Stimulated activated CD4-positive, alpha-beta T cell treated with anti-CD3 and anti-CD28 coated beads, Interleukin-4, amount 100 ng/mL, for 1 hour (primary cell): ENCODE data around the gene DEUP1.
"Not testable (repeated sequence)": the region's sequence is repeated elsewhere in the genome, so short reads cannot be mapped to it uniquely, and the experiment has no call there.

Source experiments
- DNase-seq: peaks from one replicate; pipeline ENCODE4 v3.0.0-alpha.2; 2020

Gene DEUP1

DNA sequence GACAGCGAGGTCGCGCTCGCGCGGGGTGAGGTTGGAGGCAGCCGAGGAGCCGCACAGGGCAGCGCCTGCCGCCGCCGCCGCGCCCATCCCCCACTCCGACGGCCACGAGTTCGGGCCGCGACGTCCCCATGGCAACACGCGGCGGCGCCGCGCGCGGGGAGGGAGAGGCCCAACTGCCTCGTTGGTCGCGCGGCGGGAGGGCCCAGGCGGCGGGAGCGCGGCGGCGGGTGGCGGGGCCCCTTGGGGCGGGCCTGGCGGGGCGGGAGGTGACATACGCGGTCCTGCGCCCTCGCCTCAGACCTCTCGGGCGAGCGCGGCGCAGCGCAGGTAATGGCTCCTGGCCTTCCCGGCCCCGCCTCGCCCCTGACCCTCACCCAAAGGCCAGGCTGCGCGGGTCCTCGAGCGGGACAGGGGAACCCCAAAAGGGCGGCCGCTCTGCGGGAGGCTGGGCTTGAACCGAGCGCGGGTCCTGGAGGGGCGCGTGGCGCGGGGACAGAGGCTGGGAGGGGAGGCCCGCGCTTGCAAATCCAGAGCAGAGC, at the start of gene DEUP1:
Gene DEUP1, plus strand, starts transcription at position 297 of the 539 bp plus-strand sequence. CDS start 1,518 bp downstream, outside the sequence.
- DNase-seq = peak; percentile 4

DNA sequence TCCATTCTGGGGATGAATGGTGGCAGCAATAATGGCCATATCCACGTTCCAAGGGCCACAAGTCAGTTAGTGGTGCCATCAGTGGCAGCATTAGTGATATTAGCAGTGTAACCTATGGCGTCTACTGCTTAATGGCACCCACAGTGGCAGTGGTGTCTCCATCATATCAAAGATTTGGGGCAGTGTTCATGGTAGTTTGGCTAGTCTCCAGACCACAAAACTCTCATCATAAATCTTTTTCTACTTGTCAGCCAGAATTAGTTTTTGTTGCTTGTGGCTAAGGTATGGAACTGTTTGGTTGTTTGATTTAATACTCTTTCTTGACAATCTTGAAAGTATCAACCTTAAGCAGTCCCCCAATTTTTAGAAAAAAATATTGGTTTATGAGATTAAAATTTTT, 45.1 kb upstream of the DEUP1 start:
- DNase-seq = no peak

DNA sequence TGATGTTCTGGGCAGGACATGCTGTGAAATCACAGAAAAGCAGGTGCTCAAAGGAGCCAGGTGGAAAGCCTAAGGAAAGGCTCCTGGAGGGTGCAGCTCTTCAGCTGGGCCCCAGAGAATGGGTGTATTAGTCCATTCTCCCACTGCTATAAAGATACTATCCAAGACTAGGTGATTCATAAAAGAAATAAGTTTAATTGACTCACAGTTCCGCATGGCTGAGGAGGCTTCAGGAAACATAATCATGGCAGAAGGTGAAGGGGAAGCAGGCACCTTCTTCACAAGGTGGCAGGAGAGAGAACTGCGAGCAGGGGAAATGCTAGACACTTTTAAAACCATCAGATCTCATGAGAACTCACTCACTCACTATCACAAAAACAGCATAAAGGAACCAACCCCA, 43.1 kb upstream of the DEUP1 start:
- DNase-seq = no peak

GRCh38 chr11:93288079-93288478, 42.5 kb upstream of the DEUP1 start:
- no peak for DNase-seq

GRCh38 chr11:93288767-93289166, 41.8 kb upstream of the DEUP1 start:
- no peak for DNase-seq

DNA sequence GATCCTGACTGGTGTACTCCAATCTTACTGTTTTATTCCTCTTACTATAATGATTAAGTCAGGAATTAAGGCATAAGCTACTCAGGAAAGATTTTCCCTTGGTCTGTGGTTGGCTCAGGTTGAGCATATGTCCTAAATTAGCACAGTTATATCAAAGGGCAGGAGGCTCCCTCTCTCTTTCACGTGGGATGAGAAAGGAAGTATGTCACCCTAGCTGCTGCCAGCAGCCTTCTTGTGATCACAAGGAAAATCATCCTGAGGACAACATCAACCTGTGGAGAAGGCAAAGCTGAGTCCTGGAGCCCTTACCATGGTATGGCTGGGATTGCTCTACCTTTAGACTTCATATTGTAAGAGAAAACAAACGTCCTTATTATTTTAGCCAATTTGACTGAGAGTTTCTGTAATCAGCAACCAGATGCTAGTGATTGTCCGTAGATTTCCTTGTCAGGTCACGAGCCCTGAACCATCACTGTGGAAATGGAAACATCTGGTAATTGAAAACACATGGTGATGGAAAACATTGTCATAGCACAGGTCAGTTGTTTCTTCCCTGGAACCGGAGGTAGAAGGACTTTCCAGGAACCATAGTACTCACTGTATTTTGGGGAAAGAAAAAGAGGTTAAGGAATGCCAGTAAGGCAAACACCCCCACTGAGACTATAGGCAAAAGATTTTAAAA, 40.6 kb upstream of the DEUP1 start:
- no peak for DNase-seq

- no peak for DNase-seq
Observed at GRCh38 chr11:93291110-93291509, 39.4 kb upstream of the DEUP1 start.

DNA sequence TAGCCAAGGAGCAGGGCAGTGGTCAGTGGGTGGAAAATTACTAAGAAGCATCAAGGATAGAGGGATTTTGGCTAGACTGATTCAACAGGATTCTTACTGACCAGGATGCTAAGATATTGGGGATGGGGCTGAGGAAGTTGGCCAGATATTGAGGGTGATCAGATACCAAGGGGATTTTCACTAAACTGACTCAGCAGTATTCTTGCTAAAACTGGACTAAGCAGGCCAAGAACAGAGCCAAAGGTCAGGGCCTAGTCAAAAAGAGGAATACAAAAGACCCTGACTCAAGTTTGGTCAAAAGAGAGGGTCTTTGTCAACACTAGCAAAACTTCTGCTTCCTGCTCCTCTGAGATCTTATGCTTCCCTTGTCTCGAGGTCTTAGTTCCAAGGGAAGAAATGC, 38.6 kb upstream of the DEUP1 start:
- no peak for DNase-seq

GRCh38 chr11:93295921-93296575, 34.5 kb upstream of the DEUP1 start:
- no peak for DNase-seq

DNA sequence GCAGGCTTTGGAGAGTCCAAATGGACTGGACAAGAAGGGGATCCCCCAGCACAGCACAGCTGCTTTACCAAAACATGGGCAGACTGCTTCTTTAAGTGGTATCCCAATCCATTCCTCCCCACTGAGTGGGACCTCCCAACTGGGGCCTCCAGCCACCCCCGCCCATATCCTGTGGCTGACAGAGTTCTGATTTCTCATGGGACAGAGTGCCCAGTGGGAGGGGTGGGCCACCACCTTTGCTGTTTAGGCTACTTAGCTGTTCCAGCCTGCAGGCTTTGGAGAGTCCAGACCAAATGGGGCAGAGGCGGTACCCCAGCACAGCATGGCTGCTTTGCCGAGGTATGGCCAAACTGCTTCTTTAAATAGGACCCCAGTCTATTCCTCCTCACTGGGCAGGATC, 26.9 kb upstream of the DEUP1 start:
- DNase-seq = no peak

DNA sequence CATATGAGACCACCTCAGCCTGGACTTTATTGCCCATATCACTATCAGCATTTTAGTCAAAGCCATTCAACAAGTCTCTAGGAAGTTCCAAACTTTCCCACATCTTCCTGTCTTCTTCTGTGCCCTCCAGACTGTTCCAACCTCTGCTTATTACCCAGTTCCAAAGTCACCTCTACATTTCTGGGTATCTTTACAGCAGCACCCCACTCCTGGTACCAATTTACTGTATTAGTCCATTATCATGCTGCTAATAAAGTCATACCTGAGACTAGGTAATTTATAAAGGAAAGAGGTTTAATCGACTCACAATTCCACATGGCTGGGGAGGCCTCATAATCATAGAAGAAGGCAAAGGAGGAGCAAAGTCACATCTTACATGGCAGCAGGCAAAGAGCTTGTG, 16.1 kb upstream of the DEUP1 start:
- not testable (repeated sequence) for DNase-seq

DNA sequence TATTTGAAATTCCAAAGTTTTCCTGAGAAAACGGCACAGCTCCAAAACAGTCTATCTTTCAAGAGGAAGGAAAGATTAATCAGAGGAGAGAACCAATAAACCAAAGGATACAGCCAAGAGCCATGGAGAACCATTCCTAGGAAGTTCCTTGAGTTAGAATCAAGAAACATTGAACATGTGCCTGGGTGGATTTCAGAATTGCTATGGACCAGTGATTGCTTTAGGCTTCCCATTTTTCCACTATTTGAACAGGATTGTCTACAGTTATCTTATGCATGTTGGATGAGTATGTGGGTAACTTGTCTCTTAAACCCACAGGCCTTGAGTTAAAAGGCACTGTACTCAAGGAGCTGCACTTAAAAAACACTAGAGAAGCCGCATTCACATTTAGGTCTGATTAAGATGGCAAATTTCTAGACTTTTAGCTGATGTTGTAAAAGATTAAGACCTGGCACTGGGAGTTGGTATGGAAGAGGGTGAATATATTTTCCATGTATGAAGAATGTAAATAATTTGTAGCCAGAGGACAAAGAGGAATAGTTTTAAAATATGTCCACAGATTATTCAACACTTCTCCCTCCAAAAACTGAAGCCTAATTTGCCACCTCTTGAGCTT, 11.2 kb upstream of the DEUP1 start:
- no peak for DNase-seq

- no peak for DNase-seq
Observed at GRCh38 chr11:93320230-93320629, 10.3 kb upstream of the DEUP1 start.

GRCh38 chr11:93322207-93322606, 8.3 kb upstream of the DEUP1 start:
- DNase-seq = no peak

- DNase-seq = no peak
Observed at GRCh38 chr11:93323747-93324146, 6.8 kb upstream of the DEUP1 start.

- DNase-seq = no peak
Observed at GRCh38 chr11:93324500-93324899, 6.0 kb upstream of the DEUP1 start.

DNA sequence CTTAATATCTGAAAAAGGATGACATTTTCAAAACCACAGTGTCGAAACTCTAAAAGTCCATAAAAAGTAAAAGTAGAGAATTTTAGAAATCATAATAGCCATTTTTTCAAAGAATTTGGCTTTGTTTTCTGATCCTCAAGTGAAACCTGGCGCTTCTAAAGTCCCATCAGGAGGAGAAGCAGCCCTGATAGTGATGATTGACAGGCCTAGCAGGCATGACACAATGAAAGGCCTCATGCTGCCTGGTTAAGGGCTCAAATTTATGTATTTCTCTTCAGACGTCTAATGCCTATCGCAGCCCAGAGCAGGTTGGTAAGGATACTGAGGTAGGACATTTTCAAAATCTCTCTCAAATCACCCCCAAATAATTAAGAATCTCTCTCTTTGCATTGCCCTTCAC, 3.9 kb upstream of the DEUP1 start:
- no peak for DNase-seq

DNA sequence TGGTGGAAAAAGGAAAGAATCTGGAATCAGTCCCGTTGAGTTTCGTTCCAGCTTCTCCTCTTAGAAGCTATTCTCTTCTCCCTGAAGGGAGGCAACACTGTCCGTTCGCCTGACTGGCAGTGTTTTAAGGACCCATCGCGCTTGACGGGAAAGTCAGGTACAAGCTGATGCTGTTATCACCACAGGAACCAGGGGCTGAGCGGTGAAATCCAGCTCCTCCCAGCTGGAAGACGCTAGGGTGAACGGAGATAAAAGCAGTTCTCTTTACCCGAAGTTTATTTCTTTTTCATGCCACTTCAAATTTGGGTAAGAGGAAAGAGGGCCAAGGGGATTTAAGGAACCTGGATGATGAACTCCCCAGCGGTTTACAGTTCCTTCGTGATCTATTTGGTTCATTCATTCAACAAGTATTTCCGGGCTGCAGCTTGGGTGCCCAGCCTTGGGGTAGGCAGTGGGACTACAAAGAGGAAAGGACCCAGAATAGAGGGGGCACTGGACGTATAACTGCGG, 551 bp upstream of the DEUP1 start:
- DNase-seq = no peak

GRCh38 chr11:93340223-93340622, 9.7 kb downstream of the DEUP1 start:
- DNase-seq = no peak

GRCh38 chr11:93344855-93345333, 14.4 kb downstream of the DEUP1 start:
- DNase-seq = no peak

DNA sequence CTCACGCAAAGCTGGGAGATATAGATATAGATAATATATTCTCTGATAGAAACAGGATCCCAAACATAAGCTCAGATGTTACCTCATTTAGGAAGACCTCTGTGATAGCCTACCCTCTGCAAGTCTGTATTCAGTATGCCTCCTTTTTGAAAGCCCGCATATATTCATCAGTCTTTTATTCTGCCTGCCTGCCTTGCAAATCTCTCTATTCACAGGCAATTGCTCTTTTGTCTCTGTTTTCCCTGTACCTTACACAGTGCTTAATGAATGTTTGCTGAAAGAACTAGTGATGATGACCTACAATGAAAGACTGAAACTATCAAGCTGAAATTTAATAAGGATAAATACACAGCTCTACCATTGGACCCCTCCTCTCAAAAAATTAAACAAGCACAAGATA, 18.4 kb downstream of the DEUP1 start:
- DNase-seq = no peak

- no peak for DNase-seq
Observed at GRCh38 chr11:93350835-93351234, 20.3 kb downstream of the DEUP1 start.

- no peak for DNase-seq
Observed at GRCh38 chr11:93359396-93359795, 28.9 kb downstream of the DEUP1 start.

- no peak for DNase-seq
Observed at GRCh38 chr11:93361435-93361834, 30.9 kb downstream of the DEUP1 start.
